Mesenteric fat pad (tissue), 1 donor: ENCODE data around the gene NSF. TPM values are rescaled to one million over a fixed set of nuclear protein-coding genes. Genes with fewer than 3 reads are reported as not detected.

Experiments used
- DNase-seq: peaks from one replicate; pipeline ENCODE4 v3.0.0-alpha.2; 2020; ENCODE audit warnings: low spot score
- total RNA-seq: library from RNA; stranded (reverse); fragmentation: NEBNext Ultra II Directional; extraction: Animal tissue kit (Norgen Biotek cat#: 25700); gene quantifications from one replicate; pipeline ENCODE4 v1.2.1, GENCODE V29; 2021
- donor health status: DM: yes; HTN: yes; CAD: no.

NSF gene
- total RNA-seq, 1 donor from 2014 or later: 48.8 TPM

DNA sequence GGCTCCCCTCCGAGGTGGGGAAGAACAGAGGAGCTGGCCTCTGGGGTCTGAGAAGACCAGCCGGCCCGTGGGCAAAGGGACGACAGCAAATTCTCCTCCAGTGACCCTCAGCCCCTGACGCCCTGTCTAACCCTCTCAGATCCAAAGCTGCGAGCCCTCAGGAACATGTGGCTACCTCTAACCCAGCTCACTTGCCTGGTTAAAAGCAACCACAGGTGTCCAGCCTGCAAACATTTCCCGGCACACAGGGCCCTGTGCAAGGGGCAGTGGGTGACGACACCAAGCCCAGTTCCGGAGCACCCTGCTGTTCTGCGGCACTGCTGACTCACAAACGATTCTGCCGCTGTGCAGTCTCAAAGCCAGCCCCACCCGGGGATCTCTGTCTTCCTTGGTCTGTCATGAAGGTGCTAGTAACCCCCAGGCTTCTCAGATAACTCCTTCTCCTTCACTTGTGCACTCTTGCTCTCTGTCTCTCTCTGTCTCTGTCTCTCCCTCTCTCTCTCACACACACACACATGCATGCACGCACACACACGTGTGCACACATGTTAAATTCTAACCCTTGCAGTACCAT, 205.0 kb downstream of the NSF start:
- no peak for DNase-seq

GRCh38 chr17:46796084-46796483, 205.6 kb downstream of the NSF start:
- DNase-seq: no peak

DNA sequence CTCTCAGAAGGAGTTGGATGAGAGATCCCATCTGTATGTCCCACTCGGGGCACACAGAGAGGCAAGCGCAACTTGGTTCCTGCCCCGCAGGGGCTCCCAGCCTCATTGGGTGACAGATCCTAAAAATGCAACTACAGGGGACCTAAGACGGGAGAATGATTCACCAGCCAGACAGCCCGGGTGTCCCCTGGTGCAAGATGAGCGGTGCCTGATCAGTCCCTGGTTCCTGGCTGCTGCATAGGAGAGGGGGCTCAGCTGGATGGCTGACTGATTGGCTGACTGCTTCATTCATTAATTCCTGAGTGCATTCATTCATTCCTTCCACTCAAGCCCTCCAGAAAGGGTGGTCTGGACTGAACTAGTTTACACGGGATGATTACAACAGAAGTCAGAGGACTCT, 206.1 kb downstream of the NSF start:
- no peak for DNase-seq

DNA sequence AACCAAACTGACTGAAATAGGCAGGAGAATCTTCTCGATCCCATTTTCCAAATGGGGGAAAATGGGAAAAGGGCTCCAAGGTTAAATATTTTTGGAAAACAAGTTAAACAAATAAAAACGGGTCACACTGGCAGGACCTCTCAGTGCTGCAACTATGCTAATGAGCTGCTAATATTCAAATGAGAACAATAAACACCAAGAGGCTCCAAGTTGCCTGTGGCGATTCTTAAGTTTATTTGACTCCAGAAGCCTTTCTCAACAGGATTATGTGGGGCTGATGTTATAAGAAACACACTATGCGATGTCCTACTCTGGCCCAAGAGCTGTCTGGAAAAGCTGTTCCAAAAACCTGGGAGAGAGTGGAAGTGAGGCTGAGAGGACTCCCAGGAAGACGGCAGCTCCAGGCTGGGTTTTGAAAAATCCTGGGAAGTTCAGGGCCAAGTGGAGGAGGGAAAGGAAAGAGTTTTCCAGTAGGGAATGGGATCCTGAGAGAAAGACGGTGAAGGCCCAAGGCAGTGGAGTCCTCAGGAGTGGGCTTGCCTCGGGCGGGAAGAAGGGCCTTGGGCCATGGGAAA, 206.6 kb downstream of the NSF start:
- no peak for DNase-seq

DNA sequence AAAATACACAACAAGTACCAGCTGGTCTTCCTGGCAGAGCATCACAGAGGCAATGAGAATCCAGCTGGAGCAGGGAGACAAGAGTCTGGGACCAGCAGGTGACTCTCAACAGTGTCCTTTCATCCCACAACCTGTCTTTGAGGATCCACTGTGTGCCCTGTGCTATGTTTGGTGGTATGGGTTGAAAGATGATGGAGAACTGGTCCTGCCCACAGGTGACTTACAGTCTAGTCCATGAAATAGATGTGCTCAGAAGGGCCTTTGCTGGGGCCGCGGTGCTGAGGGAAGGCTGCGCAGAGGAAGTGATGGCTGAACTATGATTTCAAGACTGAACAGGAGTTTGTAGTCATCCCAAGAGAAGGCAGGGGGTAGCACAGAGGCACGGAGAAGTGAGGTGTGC, 210.1 kb downstream of the NSF start:
- no peak for DNase-seq

GRCh38 chr17:46802800-46803199, 212.3 kb downstream of the NSF start:
- no peak for DNase-seq

GRCh38 chr17:46803544-46803943, 213.1 kb downstream of the NSF start:
- no peak for DNase-seq

- DNase-seq: no peak
These were observed 215.3 kb downstream of the NSF start for GRCh38 chr17:46805771-46806170.

Other genes starting within 250 kb of the NSF start
- 9.4 TPM for gene ARL17B, start 228.9 kb upstream of the NSF start, total RNA-seq
- gene LRRC37A2, start 78.2 kb upstream of the NSF start, total RNA-seq: 12.4 TPM
- 6.5 TPM for gene ARL17A, start 11.0 kb upstream of the NSF start, total RNA-seq
- 1.9 TPM for gene WNT3, start 228.0 kb downstream of the NSF start, total RNA-seq